GM12801 (cell line): ENCODE results near the gene P3H3.
A peak's percentile ranks its signal among the peaks of the same experiment; 100 is the strongest.

Experiments
- TF ChIP-seq, protein P1 (sequence below): IDR thresholded peaks from one replicate; pipeline ENCODE4 v1.5.1; 2011; ENCODE audit warnings: control low read depth; ENCODE audit not compliant: insufficient read length; ENCODE audit errors: extremely low read depth

The P3H3 gene

DNA sequence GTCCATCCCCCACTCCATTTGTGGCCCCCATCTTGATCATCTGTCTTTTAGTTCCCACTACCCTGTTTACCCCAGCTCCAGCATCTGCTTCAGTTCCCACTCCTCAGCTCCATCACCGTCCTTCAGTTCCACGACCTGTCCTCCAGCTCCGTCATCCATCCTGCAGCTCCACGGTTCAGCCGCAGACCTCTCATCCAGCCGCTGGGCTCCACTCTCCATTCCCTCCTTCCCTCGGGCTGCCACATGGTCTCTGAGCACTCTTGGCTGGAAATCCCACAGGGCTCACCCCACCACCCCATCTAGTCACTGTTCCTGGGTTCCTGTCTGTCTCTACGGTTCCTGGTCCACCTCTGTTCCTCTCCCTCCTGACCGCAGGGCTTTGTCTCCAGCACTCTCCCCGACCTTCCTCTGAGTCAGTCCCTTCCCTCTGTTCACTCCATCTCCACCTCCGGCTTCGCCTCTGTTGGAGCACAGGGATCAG lies 3.3 kb upstream of the P3H3 start:
- TF ChIP-seq, protein P1, sequence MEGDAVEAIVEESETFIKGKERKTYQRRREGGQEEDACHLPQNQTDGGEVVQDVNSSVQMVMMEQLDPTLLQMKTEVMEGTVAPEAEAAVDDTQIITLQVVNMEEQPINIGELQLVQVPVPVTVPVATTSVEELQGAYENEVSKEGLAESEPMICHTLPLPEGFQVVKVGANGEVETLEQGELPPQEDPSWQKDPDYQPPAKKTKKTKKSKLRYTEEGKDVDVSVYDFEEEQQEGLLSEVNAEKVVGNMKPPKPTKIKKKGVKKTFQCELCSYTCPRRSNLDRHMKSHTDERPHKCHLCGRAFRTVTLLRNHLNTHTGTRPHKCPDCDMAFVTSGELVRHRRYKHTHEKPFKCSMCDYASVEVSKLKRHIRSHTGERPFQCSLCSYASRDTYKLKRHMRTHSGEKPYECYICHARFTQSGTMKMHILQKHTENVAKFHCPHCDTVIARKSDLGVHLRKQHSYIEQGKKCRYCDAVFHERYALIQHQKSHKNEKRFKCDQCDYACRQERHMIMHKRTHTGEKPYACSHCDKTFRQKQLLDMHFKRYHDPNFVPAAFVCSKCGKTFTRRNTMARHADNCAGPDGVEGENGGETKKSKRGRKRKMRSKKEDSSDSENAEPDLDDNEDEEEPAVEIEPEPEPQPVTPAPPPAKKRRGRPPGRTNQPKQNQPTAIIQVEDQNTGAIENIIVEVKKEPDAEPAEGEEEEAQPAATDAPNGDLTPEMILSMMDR = no peak

DNA sequence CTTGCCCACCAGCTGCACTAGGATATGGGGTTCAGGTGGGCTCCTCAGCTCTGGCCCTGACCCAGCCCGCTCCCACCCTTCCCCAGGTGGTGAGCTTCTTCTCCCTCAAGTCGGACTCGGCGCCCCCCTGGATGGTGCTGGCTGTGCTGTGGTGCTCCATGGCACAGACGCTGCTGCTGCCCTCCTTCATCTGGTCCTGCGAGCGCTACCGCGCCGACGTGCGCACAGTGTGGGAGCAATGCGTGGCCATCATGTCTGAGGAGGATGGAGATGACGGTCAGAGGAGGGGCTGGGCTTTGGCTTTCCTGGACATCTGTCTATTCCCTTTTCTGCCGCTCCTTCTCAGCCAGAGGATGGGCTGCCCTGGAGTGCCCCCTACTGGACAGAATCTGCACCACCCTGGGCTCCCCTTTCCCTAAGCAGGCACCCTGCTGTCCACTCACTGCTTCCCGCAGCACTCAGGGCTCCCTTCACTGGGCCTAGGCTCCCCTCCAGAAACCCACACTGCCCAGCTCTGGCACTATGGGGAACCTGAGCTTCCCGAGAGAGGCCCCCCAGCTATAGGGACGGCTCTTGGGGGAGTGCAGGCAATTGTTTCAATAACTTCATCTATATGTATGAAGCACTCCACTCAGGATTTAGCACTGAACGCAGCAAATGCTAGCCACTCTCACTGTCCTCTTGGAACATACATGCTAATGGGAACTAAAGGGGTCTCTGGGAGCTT lies 2.6 kb upstream of the P3H3 start:
- TF ChIP-seq, protein P1 = peak; percentile 9

DNA sequence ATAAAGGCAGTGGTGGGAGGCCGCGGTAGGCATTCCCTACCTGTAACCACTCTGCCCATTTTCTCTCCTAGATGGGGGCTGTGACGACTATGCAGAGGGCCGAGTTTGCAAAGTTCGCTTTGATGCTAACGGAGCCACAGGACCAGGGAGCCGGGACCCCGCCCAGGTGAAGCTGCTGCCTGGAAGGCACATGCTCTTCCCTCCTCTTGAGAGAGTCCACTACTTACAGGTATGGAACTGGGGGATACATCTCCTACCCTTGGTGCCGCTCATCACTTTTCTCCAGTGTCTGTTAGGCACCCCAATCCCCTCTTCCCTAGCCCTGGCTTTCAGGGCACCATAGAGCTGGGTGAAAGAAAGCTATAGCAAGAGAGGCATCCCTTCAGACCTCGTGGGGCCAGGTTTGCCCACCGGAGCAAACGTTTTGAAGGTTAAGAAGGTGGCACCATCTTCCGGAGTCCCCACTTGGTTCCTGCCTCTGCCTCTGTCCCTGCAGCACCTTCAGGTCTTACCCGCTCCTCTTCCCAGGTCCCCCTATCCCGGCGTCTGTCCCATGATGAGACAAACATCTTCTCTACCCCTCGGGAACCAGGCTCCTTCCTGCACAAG lies 2.0 kb upstream of the P3H3 start:
- TF ChIP-seq, protein P1 = no peak

DNA sequence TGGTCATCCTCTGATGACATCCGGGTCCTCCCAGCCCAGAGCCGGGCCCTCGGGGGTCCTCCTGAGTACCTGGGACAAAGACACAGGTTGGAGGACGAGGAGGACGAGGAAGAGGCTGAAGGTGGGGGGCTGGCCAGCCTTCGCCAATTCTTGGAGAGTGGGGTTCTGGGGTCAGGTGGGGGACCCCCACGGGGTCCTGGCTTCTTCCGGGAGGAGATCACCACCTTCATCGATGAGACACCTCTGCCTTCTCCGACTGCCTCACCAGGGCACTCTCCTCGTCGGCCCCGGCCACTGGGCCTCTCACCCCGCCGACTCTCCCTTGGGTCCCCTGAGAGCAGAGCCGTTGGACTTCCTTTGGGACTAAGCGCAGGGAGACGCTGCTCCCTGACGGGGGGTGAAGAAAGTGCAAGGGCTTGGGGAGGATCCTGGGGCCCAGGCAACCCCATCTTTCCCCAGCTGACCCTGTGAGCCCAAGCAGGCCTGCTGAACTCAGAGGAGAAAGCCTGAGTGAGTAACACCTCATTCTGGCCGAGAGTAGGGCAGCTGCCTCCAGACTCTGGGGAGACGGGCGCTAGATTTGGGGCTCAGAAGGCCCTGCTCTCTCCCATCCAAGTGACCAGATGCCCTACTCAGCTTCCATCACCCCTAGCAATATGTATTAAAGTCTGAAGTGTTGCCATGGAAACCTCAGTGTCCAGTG lies 1.3 kb upstream of the P3H3 start:
- TF ChIP-seq, protein P1 = no peak

DNA sequence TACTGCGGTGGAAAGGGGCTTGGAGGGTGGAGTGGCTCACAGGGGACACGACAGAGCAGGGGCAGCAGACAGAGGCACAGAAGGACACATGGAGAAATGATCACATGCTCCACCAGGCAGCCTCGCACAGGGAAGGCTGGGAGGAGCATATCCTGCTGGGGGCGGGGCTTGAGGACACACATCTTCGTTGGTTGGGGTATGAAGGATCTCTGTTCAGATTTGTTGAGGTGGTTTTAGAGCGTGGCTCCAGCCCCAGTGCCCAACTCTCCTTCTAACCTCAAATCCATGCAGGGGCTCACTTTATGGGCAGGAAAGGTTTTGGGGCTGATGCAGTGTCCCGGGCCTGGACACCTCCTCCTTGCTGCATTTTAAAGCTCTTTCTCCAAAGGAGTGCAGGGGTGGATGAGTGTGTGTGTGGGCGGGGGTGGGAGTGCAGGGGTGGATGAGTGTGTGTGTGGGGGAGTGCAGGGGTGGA lies 733 bp upstream of the P3H3 start:
- TF ChIP-seq, protein P1 = no peak

DNA sequence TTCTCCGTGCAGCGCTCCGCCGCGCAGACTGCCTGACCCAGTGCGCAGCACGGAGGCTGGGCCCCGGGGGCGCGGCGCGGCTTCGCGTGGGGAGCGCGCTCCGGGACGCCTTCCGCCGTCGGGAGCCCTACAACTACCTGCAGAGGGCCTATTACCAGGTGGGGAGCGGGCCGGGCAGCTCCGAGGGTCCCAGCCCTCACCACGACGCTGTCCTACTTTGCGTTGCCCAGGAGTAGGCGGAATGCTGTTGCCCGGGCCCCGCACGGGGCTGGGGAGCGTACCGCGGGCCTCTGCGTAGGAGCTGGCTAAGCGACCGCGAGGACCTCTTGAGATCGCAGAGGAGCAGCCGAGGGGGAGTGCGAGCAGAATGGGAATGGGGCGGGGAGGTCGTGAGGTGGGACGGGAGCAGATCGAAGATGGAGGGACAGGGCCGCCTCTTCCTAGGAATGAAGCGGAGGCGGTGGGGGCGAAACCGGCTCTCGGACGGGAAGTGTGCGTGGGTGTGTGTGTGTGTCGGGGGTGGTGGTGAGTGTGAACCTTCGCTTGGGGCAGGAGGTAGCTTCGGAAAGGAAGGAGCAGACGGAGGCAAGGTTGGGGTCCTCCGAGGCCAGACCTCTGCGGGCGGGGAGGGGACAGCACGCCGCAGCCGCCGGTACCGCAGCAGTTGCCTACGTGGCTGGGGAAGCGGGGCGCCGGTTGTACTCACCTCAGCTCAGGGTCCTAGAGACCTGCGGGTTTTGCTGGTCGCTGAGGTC lies 751 bp downstream of the P3H3 start:
- TF ChIP-seq, protein P1 = no peak
